ENCODE data around the gene PROSER2. TPM values are rescaled to one million over a fixed set of nuclear protein-coding genes. Genes with fewer than 3 reads are reported as not detected.

Gene PROSER2
- total RNA-seq, 4 donors from 2014 or later, result 11.5 to 19.8 (median 13.4) TPM

DNA sequence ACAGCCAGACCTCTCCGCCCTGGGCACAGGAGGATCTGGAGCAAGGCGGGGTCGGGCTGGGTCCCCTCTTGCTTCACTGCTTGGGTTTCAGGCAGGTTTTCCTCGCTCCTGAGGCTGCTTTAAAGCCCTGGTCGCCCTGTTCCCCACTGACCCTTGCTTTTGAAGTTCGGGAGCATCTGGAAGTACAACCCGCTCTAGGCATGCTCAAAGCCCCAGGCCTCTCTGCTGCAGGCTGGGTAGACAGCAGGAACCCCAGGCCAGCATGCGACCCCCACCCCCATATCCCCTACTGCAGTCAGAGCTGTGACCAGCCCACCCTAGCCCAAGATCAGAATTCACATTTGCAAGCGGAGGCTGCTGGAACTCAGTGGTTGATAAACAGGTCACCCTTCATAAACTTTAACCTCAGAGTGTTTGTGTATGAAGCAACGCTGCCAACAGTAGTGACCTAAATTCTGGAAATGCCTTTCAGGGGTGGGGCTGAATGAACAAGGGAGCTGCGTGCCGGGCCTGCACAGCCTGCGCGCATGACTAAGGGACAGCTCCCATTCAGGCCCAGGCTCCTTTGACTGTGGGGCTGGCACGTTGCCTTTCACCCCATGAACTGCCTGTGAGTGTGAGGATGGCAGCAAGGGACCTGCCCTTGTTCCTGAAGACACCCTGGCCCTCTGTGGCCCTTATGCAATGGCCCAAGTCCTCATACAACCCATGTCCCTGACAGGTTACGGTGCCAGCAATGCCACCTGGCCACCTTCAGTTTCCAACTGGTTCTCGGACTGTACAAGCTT is 52.5 kb downstream of the PROSER2 start:
- H3K27ac ChIP-seq, result peak overlapping the region; percentile 99 to 100 (median 99)
- H3K36me3 ChIP-seq, result no peaks in the 10 kb centered on the region
- whole genome bisulfite sequencing, 2 donors, result 44 to 56% methylated on average over 11 to 14 of the region's 17 CpGs
- peak; percentile 97 to 98 for DNase-seq
- intact Hi-C loops (cut with DNase I), result no loop called here
- H3K27me3 ChIP-seq, result no peaks in the 10 kb centered on the region
- H3K9me3 ChIP-seq, result no peaks in the 10 kb centered on the region
- H3K4me3 ChIP-seq (replicated peaks in 1 of 3), result no peak overlapping the region
- peaks cover 45 to 71% of the 10 kb centered on the region in 2 donors for H3K4me1 ChIP-seq
- peak in 1 of 2 donors; percentile 74 for TF ChIP-seq POLR2A (IDR thresholded peaks at IDR 0.05)
- TF ChIP-seq, protein P1, sequence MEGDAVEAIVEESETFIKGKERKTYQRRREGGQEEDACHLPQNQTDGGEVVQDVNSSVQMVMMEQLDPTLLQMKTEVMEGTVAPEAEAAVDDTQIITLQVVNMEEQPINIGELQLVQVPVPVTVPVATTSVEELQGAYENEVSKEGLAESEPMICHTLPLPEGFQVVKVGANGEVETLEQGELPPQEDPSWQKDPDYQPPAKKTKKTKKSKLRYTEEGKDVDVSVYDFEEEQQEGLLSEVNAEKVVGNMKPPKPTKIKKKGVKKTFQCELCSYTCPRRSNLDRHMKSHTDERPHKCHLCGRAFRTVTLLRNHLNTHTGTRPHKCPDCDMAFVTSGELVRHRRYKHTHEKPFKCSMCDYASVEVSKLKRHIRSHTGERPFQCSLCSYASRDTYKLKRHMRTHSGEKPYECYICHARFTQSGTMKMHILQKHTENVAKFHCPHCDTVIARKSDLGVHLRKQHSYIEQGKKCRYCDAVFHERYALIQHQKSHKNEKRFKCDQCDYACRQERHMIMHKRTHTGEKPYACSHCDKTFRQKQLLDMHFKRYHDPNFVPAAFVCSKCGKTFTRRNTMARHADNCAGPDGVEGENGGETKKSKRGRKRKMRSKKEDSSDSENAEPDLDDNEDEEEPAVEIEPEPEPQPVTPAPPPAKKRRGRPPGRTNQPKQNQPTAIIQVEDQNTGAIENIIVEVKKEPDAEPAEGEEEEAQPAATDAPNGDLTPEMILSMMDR (IDR thresholded peaks at IDR 0.05), result no peak

DNA sequence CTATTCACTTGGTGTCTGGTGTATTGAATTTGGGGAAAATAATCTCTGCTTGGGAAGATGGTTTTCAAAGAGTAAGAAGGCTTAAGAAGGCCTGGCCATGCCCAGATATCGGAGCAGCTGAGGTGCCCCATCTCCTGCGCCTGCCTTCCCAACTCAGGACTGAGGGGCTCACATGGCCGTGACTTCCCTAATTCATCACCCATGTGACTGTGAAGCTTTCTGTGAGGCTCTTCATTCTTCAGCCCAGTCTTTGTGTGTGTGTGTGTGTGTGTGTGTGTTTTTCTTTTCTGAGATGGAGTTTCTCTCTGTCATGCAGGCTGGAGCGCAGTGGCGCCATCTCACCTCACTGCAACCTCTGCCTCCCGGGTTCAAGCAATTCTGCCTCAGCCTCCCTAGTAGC is 53.2 kb downstream of the PROSER2 start:
- intact Hi-C loops (cut with DNase I), result no loop called here
- Histone ChIP-seq H3K27me3 (no peaks in the 10 kb centered on the region), H3K4me1 (peaks cover 45 to 72% of the 10 kb centered on the region in 2 donors), H3K9me3 (no peaks in the 10 kb centered on the region), H3K27ac (peak overlapping the region; percentile 99 to 100 (median 99)), H3K4me3 (replicated peaks in 1 of 3) (no peak overlapping the region), H3K36me3 (no peaks in the 10 kb centered on the region)
- TF ChIP-seq, protein P1 (IDR thresholded peaks at IDR 0.05), result no peak
- TF ChIP-seq POLR2A (IDR thresholded peaks at IDR 0.05), result no peak
- 89 to 90% methylated on average over 6 of the region's 6 CpGs for WGBS, 2 donors
- DNase-seq, result no peak

DNA sequence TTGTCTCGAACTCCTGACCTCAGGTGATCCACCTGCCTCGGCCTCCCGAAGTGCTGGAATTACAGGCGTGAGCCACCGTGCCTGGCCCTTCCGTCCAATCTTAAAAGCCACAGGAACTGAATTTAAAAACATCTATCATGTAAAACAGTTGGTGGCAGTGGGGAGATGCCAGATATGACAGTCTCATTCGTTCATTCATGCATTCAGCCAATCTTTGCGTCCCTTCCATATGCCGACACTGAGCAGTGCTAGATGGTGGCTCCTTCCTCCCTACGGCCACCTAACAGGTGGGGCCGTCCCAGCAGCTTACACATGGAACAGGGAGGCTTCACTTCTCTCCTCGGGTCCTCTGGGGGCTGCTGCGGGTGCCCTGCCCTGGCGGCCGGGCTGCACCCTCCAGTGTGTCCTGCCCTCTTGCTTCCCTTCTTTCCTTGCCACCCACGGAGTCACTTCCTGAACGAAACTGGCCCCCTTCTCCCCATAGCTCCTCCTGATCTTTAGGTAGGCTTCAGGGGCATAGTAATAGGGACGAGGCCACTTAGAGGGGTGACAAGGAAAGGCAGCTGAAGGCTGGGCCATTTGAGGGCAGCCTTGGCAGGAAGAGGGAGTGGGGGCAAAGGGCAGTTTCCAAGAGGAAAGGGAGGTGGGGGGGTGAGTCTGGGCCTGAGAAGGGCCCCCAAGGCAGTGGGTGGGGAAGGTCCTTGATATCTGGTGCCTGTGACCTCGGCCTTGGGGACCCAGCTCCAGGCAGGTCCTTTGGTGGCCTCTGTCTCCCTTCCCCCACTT is 53.8 kb downstream of the PROSER2 start:
- no peak for DNase-seq
- intact Hi-C loops (cut with DNase I), result no loop called here
- H3K27ac ChIP-seq, result peak overlapping the region; percentile 99 to 100 (median 99)

DNA sequence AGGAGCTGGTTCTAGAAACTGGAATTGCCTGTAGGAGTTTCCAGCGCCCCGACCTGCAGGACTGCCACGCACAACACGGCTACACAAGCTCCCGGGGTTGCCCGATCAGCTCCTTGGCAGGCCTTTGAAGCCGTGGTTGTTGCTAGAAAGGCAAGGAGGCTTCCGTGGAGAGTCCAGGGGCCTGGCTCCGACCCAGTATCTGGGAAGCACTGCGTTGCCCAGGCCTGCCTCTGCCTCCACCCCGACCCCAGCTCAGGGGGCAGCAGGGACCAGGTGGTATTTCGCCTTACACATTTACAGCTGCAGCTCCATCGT is 54.4 kb downstream of the PROSER2 start:
- H3K9me3 ChIP-seq, result no peaks in the 10 kb centered on the region
- TF ChIP-seq, protein P1 (IDR thresholded peaks at IDR 0.05), result no peak
- no peak for TF ChIP-seq POLR2A (IDR thresholded peaks at IDR 0.05)
- H3K36me3 ChIP-seq, result no peaks in the 10 kb centered on the region
- peaks cover 45 to 82% of the 10 kb centered on the region in 2 donors for H3K4me1 ChIP-seq
- no peak overlapping the region for H3K4me3 ChIP-seq (replicated peaks in 1 of 3)
- no peak for DNase-seq
- peak overlapping the region; percentile 99 to 100 (median 99) for H3K27ac ChIP-seq
- no peaks in the 10 kb centered on the region for H3K27me3 ChIP-seq
- 80 to 88% methylated on average over 6 to 9 of the region's 13 CpGs for WGBS, 2 donors
- intact Hi-C loops (cut with DNase I), result no loop called here

More for the DNA sequence above, 53.8 kb downstream of the PROSER2 start:
- H3K9me3 ChIP-seq, result no peaks in the 10 kb centered on the region
- peaks cover 45 to 79% of the 10 kb centered on the region in 2 donors for H3K4me1 ChIP-seq
- TF ChIP-seq POLR2A (IDR thresholded peaks at IDR 0.05), result no peak
- TF ChIP-seq, protein P1 (IDR thresholded peaks at IDR 0.05), result no peak
- no peak overlapping the region for H3K4me3 ChIP-seq (replicated peaks in 1 of 3)
- H3K36me3 ChIP-seq, result no peaks in the 10 kb centered on the region
- WGBS, 2 donors, result 93 to 94% methylated on average over 19 of the region's 19 CpGs
- no peaks in the 10 kb centered on the region for H3K27me3 ChIP-seq

DNA sequence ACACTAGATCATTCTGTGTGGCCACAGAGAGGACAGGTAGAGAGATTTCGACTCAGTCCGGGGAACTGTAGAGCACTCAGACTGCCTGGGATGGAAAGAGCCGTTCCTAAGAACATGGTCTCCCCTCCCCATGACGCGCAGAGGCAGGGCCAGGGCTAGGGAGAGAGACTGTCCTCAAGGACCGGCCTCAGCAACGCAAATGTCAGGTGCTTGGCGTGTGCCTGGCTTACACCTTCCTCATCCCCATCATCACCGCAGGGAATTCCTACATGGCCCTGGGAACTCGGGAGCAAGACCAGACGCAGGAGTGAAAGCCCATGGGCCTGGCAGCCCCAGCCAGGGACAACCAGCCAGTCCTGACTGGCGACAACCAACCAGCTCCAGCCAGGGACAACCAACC is 55.6 kb downstream of the PROSER2 start:
- peaks cover 45 to 76% of the 10 kb centered on the region in 2 donors for H3K4me1 ChIP-seq
- no peaks in the 10 kb centered on the region for H3K27me3 ChIP-seq
- no peaks in the 10 kb centered on the region for H3K9me3 ChIP-seq
- no peaks in the 10 kb centered on the region for H3K36me3 ChIP-seq
- H3K27ac ChIP-seq, result peak overlapping the region; percentile 99 to 100 (median 99)
- intact Hi-C loops (cut with DNase I), result no loop called here
- no peak overlapping the region for H3K4me3 ChIP-seq (replicated peaks in 1 of 3)
- TF ChIP-seq, protein P1 (IDR thresholded peaks at IDR 0.05), result no peak
- TF ChIP-seq POLR2A (IDR thresholded peaks at IDR 0.05), result no peak
- no peak for DNase-seq
- WGBS, 2 donors, result 88 to 90% methylated on average over 11 of the region's 12 CpGs
